HG03045 (cell line): ENCODE results near the gene ADAMTS2.
"Not testable (repeated sequence)": the region's sequence is repeated elsewhere in the genome, so short reads cannot be mapped to it uniquely, and the experiment has no call there.

Experiments used
- ATAC-seq: cut with Tn5 transposase; IDR thresholded peaks from one replicate; pipeline ENCODE4 v1.9.1; 2021; ENCODE audit warnings: mild to moderate bottlenecking, moderate library complexity; ENCODE audit not compliant: unreplicated experiment

ADAMTS2 gene

DNA sequence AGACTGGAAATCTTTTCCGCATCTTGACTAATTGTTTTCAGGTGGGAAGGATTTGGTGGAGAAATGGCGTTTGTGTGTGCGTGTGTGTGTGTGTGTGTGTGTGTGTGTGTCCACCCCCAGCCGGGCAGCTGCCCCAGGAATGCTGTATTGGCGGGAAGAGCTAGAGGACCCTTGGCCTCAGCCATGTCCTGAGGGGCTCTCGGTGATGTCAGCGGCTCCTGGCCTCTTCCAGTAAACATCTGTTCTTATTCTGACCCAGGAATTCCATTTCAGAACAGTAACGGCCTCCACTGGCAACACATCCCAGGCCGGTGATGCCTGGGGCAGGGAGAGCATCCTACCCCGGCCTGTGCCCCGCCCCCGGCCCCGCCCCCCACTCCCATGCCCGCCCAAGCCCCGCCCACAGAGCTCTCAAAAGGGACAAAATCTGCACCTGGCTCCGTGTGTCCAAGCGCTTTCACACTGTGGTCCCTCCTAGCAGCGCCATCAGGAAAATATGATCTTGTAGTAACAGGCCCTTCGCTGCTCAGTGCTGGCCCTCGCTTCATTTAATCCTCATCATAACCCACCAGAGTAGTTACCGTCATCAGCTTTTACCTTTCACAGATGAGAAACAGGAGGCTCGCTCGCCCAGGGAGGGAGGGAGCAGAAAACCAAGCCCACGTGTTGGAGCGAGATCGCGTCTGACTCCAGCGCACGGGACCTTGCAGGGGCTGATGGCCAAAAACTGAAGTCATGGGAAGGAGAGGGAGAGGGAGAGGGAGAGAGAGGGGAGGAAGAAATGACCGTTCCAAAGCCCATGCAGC lies 18.9 kb downstream of the ADAMTS2 start:
- ATAC-seq, result no peak

GRCh38 chr5:179325296-179326031 lies 19.8 kb downstream of the ADAMTS2 start:
- no peak for ATAC-seq

GRCh38 chr5:179324760-179325295 lies 20.4 kb downstream of the ADAMTS2 start:
- ATAC-seq, result no peak

DNA sequence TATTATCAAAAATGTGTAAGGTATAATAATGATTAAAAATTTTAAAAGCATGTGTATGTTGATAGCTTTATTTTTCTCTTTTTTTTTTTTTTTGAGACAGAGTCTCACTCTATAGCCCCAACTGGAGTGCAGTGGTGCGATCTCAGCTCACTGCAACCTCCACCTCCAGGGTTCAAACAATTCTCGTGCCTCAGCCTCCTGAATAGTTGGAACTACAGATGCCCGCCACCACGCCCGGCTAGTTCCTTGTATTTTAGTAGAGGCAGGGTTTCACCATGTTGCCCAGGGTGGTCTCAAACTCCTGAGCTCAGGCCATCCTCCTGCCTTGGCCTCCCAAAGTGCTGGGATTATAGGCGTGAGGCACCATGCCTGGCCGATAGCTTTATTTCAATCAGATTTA lies 20.9 kb downstream of the ADAMTS2 start:
- ATAC-seq, result not testable (repeated sequence)

DNA sequence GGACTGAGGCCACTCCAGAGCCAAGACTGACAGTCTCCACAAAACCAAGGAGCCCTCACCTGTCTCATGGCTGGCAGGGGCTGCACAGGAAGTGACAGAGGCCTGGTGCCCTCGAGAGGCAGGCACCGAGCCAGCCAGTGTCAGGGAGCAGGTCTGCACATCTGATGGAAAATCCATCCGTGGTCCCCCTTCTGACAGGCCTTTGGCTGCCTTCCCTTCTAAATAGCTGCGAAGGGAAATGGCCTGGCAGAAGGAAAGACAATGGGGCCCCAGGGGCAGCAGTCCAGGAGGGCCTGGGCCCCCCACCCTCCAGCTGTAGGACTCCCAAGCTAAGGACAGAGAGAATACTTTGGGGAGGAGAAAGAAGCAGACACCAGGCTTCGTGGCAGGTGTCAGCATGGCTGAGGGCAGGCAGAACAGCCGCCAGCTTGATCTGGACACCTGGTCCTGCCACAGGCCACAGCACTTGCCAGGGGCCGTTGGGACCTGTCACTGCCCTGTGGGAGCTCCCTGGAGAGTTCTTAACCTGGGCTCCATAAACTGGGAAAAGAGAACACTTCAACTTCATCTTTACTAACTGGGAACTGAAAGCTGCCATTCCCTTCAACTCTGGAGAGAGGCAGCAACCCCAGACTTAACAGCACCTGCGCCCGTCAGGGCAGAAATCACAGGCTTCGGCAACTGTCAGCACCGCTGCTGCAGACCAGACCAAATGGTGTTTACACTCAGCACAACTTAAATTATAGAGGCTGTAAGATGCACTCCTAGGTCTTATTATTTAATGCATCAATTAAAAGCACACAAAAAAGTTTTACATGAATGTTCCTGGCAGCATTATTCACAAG lies 22.0 kb downstream of the ADAMTS2 start:
- ATAC-seq, result no peak

GRCh38 chr5:179322071-179323025 lies 22.9 kb downstream of the ADAMTS2 start:
- no peak for ATAC-seq

- no peak for ATAC-seq
Measured at GRCh38 chr5:179321206-179321987, 23.9 kb downstream of the ADAMTS2 start.

DNA sequence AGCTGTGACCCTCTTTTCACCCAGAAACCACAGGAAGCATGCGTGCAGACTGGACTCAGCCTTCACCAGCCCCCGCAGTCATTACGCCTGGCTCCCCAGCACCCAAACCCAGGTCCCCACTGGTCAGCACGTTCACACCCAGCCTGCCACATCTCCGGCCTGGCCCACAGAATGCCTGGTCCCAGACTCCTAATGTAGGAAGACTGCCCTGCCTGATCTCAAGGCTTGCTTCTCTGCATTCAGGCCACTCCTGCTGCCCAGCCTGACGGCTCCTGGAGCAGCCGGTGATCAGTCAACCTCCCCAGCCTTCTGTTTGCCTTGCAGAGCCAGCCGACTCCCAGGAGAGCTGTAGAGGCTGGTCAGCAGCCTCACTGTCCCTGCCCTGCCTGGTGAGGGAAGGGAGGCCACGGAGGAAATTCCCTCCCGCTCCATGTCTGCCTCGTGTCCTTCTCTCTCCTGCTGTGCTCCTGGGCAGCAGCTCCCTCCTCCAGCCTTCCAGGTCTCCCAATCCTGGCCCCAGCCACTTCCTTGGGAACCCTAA lies 25.4 kb downstream of the ADAMTS2 start:
- ATAC-seq, result no peak

- ATAC-seq, result no peak
Measured at GRCh38 chr5:179319123-179319522, 26.1 kb downstream of the ADAMTS2 start.

- ATAC-seq, result no peak
Measured at GRCh38 chr5:179318221-179318955, 26.9 kb downstream of the ADAMTS2 start.

DNA sequence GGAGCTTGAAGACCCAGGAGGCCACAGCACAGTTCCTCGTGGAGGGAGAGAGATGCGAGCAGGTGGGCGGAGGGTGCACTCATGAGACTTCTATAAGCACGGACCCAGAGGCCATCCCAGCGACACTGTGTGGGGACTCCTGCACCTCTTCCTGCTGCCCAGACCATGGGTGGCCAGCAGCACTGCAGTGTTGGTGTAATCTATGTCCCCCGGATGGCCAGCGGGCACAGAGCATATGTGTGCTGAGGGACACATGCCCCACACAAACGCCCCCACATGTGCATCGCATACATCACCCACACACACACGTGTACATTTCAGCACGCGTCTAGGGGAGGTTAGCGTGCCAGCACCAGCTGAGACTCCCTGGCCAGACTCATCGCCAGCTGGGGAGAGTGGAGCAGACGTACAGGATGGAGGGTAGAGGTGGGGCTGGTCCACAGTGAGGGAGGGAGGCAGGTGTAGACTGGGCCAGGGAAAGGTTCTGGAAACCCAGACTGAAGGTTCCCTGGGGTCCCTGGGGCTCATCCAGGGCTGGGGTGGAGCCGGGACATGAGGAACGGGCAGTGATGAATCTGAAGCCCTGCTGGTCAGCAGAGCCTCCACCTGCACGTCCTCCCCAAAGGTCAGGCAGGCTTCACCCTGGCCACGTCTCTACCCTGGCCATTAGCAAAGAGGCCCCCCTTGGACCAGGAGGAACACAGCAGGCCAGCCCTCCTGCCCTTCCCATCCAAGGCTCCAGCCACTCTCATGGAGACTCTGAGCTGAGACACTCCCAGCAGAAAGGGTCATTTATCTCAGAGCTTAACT lies 27.6 kb downstream of the ADAMTS2 start:
- no peak for ATAC-seq

GRCh38 chr5:179316982-179317381 lies 28.3 kb downstream of the ADAMTS2 start:
- ATAC-seq, result no peak

DNA sequence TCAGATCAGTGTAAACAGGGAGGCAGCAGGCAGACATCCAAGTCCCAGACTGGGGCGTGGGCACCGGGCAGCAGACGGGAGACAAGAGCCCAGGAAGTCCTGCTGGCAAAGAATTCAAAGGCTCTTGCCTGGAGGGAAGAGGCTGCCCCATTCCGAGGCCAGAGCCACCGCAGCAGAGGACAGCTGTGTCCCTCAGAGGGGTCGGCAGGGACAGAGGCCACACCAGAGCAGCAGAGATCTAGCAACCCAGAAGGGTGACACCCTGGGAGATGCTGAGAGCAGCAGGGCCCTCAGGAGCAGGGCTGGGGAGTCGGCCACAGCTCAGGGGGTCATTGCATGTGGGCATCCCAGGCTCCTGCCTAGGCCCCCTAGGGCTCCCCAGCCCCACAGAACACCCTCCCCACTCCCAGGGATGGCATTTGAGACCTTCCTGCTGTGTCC lies 29.1 kb downstream of the ADAMTS2 start:
- no peak for ATAC-seq

DNA sequence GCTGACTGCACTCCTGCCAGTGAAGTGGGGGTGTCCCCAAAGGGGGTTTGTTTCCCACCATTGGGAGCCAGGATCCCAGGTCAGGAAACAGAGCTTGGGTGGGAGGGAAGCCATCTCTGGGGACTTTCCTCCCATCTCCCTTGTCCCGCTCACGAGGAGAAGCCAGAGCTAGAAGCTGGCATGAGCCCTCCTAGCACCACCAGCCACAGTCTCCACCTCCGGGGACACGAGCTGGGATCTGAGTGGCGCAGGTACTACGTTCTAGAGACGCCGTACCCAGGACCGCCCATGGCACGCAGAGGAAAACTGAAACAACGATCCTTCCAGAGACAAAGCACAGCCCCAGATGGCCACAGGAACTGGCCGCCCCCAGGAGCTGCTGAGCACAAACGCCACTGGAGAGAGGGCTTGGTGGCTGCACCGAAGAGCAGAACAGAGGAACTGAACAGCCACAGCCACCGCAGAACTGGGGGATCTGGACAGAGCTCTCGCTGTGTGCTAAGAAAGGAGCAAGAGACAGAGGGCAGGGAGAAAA lies 29.8 kb downstream of the ADAMTS2 start:
- ATAC-seq, result no peak

- ATAC-seq, result no peak
Measured at GRCh38 chr5:179314606-179315355, 30.5 kb downstream of the ADAMTS2 start.

GRCh38 chr5:179313849-179314521 lies 31.3 kb downstream of the ADAMTS2 start:
- ATAC-seq, result no peak
